ENCODE data around the gene VLDLR.

Gene VLDLR

GRCh38 chr9:2599896-2600295 is 21.7 kb upstream of the VLDLR start:
- TF ChIP-seq CTCF (IDR thresholded peaks at IDR 0.05; ENCODE audit: insufficient read depth, low read length) (no peak), GABPA (IDR thresholded peaks at IDR 0.05; ENCODE audit: low read depth) (no peak), REST (IDR thresholded peaks at IDR 0.05; ENCODE audit: insufficient replicate concordance, low read depth) (no peak), SPI1 (IDR thresholded peaks at IDR 0.05; ENCODE audit: borderline replicate concordance, low read depth) (no peak), POLR2AphosphoS5 (IDR thresholded peaks at IDR 0.05; ENCODE audit: low read depth) (no peak)
- no peak for DNase-seq (ENCODE audit: low read depth in 1 of 2, low spot score in 1 of 2)
- Histone ChIP-seq H3K27ac (replicated peaks) (no peak overlapping the region), H3K27me3 (ENCODE audit: insufficient read depth, poor library complexity, severe bottlenecking) (no peaks in the 10 kb centered on the region), H3K4me3 (replicated peaks; ENCODE audit: insufficient read depth, low read length) (no peak overlapping the region)

DNA sequence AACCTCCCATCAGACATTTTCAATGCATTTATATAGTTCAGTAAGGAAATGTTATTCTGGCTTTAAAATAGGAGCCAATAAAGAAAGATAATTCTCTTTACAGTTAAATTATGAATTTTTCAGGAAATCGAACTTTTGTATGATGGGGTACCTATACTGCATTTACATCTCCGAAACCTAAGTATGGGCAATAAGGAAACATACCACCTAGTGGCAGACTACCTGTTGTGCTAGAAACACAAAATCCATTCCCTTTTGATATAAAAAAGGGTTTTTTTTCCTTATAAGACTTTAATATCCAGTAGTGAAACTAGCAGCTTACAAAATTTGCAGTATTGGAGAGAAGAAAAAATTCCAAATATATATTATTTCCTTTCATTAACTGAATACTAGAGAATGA is 21.3 kb upstream of the VLDLR start:
- no peak overlapping the region for H3K4me3 ChIP-seq (replicated peaks; ENCODE audit: insufficient read depth, low read length)

More for the DNA sequence above, 21.3 kb upstream of the VLDLR start:
- no peak overlapping the region for H3K27ac ChIP-seq (replicated peaks)
- H3K27me3 ChIP-seq (ENCODE audit: insufficient read depth, poor library complexity, severe bottlenecking), result no peaks in the 10 kb centered on the region
- DNase-seq (ENCODE audit: low read depth in 1 of 2, low spot score in 1 of 2), result no peak
- TF ChIP-seq GABPA (IDR thresholded peaks at IDR 0.05; ENCODE audit: low read depth), result no peak
- TF ChIP-seq REST (IDR thresholded peaks at IDR 0.05; ENCODE audit: insufficient replicate concordance, low read depth), result no peak
- no peak for TF ChIP-seq CTCF (IDR thresholded peaks at IDR 0.05; ENCODE audit: insufficient read depth, low read length)
- TF ChIP-seq SPI1 (IDR thresholded peaks at IDR 0.05; ENCODE audit: borderline replicate concordance, low read depth), result no peak
- no peak for TF ChIP-seq POLR2AphosphoS5 (IDR thresholded peaks at IDR 0.05; ENCODE audit: low read depth)

Data from HL-60 (cell line).